AG08395 (cell line): Measurements from ENCODE around the gene MN1.

Source experiments
- DNase-seq: peaks from one replicate; pipeline ENCODE4 v3.0.0; 2012; ENCODE audit warnings: mixed read lengths, low spot score

MN1 gene

DNA sequence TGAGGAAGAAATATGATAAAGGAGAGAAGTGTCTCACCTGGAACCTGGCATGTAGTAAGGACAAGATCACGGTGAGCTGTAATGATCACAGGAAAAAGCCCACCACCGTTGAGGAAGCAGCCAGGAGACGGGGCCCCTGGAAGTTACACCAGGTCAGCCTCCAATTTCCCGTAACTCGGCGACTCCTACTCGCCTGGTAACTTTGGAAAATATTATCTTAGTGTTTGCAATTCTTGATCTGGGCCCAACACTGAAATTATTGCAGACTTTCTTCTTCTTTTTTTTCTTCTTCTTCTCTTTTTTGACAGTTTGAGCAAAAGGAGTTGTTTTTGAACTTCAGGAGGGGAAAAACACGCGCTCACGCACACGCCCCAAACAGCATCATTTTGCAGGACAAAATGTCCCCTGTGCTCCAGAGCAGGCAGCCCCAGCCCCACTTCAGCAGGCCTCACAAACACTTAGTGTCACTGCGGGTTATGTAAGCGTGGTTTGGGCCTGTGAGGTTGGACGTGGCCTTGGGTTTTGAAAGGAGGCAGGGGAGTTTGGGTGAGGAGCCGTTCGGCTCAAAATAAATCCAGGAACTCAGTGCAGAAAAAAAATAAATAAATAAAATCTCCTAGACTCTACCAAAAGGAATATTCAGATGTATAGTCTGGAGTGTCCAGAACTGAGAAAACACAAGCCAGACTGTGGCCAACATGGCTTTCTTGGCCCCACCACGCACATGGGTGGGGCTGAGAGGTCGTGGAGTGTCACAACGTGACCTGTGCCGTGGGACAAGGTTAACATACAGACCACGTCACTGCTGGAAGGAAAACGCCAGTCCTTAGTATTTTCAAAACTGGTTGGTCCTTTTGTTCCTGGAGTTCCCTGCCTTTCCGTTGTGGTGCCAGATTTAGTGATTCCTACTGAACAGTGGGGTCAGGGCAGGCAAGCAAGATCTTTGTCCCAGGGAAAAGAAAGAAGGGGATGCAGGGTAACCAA is 26.3 kb upstream of the MN1 start:
- DNase-seq, result no peak

GRCh38 chr22:27825174-27825573 is 23.6 kb upstream of the MN1 start:
- DNase-seq, result no peak

DNA sequence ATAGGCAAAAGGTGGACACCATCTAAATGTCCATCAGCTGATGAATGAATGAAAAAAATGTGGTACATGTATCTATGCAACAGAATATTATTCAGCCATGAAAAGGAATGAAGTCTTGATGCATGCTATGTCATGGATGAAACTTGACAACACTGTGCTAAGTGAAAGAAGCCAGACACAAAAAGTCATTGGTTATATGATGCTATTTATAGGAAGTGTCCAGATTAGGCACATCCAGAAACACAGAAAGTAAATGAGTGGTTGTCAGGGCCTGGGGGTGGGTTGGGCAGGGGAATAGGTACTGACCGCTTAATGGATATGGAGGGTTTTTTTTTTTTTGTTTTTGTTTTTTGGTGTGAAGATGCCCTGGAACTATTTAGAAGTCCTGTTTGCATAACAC is 21.7 kb upstream of the MN1 start:
- DNase-seq, result no peak

DNA sequence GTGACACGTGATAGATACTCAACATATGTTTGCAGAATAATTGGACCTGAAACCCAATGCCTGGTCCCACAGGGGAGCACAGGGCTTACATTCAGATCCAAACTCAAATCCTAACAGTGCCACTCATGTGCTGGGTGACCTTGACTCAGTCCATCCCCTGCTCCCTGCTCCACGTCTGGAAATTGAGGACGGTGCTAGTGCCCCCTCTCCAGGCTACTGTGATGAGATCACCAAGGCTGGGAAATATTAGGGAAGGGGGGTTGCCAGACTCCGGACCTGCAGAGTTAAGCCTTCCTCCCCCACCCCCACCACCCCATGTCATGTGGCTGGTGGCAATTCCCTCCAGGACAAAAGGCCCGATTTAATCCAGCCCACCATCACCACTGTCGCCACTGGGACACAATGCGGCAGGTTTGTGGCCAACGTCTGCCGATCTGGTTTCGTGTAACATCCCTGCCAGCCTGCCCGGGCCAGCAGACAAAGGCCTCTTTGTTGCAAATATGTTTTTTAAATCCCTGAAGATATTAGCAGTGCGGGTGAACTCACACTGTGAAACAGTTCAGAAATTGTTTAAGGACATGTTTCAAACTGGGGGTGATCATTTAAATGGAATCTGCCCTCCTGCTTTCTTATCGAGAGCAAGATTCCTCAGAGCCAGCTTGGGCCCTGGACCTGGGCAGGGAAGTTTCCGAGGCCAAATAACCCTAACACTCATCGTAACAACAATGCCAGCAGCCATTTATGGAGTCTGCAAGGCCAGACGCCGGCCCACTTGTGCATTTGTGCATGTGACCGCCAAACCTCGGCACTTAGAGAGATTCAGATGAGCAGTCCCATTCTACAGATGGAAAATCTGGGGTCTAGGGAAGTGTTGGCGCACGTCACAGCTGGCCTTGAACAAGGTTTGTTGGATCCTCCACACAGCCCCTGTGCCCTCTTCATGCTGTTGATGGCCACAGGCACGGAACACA is 19.6 kb upstream of the MN1 start:
- DNase-seq, result no peak

GRCh38 chr22:27816552-27816951 is 15.0 kb upstream of the MN1 start:
- DNase-seq, result no peak

- no peak for DNase-seq
These were observed 14.4 kb upstream of the MN1 start for GRCh38 chr22:27815826-27816530.

DNA sequence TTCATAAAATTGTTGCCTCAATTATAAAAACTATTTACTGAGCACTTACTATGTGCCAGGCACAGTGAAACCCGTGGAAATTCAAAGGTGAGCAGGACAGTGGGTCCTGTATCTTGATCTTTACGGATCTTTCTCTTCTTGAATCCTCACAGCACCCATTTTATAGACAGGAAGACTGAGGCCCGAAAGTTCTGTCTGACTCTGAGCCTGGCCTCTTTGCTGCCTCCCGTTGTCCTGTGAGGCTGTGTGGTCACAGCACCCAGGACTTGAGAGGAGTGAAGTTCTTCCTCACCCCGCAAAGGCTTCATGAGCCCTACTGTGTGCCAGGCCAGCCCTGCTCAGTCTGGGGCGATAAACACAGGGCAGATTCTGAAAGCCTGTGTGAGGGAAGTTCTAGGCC is 13.4 kb upstream of the MN1 start:
- DNase-seq, result no peak

GRCh38 chr22:27811778-27812177 is 10.2 kb upstream of the MN1 start:
- no peak for DNase-seq

DNA sequence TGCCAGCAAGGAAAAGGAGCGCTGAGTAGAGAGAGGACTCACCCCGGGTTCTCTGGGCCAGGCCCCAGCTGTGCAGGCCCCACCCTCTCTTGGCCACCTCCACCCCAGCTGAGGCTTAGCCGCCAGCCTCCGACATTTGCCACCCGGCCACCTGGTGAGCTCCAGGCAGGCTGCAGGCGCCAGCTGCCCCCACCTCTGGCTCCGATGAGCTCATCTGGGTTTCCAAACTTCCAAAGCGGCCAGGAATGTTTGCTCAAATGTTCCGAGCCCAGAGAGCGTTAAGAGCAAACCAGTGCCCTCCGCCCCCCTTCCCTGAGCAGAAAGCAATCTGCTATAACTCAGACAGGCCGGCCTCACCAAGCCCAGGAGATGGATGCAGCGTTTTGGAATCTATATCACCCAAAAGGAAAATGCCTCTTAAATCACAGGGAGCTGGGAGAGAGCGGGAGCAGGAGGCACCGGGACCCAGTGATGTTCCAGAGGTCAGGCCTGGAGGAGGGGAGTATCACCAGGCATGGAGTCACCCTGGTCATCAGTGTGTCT is 9.1 kb upstream of the MN1 start:
- peak; percentile 77 for DNase-seq

DNA sequence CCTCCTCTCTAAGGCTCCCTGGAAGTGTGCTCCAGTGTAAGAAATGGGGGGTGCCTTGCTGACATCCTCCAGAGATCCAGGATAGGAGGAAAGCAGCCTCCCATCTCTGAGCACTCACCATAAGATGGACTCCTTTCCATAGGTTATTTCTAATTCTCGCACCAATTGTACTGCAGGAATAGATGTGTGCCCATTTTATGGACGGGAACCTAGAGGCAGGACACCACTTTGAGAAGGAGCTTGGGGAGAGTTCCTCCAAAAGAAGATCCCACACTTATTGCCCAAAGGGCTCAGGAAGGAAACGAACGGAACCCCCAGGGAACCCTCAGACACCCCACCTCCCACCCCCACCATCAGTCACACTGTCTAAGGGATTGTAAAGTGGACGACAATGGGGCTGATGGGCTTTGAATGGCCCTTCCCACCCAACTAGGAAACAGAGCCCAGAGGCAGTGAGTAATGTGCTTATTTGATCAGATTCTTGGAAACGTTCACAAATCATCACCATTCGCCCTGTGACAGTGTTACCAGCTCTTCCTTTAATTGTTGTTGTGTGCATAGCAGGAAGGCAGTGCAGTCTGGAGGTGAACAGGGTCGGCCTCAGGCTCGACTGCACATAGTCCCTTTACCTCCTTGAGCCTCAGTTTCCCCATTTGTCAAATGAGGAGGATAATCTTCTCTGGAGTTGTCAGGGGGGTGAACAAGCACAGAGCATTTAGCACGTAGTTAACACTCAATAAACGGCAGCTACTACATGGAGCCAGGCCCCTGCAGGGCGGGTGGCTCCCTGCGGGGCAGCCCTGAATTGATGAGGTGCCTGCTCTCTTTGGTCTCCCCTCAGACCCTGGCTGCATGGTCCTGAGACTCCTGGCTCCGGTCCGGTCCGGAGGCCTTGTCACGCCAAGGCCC is 8.4 kb upstream of the MN1 start:
- DNase-seq, result no peak

- no peak for DNase-seq
These were observed 7.7 kb upstream of the MN1 start for GRCh38 chr22:27809226-27809603.

- no peak for DNase-seq
These were observed 7.1 kb upstream of the MN1 start for GRCh38 chr22:27808451-27809225.

DNA sequence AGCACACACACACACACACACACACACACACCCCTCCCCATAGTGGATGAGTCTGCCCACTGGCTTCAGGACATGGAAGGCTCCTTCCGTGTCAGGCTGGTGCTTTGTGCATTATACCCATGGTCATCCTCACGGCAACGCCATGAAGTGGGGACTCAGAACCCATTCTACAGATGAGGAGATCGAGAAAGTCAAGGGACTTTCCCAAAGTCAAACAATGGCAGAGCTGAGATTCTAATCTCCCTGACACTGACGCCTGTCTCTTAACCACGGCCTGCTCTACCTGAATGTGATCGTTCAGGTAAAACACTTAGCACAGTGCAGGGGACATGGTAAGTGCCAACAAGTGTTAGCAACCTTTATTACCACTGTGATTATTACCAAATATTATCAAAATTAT is 4.3 kb upstream of the MN1 start:
- no peak for DNase-seq

- peak; percentile 82 for DNase-seq
These were observed 3.1 kb upstream of the MN1 start for GRCh38 chr22:27804470-27805297.

DNA sequence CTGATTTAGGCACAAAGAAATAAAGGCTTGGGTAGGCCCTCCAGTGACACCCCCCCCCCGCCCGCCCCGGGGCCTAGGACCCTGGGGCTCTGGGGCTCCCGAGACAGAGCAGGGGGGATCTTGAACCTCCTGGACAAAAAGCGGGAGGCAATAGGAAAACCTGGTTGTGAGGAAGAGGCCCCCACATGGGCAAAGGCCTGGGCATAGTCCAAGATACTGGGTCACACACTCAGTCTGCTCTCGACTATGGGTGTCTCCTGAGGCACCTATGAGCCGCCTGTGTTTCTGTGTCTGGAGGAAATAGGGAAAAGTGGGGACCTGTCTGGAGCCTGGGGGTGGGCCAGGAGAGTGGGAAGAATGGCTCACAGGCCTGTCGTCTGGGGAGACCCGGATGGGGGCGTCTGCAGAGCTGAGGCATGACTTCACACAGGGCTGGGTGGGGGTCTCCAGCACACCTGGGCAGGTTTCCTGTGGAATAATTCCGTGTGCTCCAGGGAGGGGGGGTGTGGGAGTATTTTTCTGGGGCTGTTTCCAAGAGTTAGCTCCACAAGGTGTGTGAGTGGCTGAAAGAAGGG is 2.4 kb upstream of the MN1 start:
- no peak for DNase-seq

GRCh38 chr22:27802346-27803073 is 954 bp upstream of the MN1 start:
- DNase-seq, result no peak

GRCh38 chr22:27801202-27801615 is 347 bp downstream of the MN1 start:
- DNase-seq, result no peak
